PC-9 (cell line): ENCODE measurements around the gene GJC2.

ENCODE experiments used
- CTCF ChIP-seq: fragments of 200-600 bp; sonication (generic); conservative IDR thresholded peaks from 2 replicates; pipeline ENCODE4 v1.6.1; 2017; ENCODE audit warnings: mixed run types, antibody characterized with exemption, mild to moderate bottlenecking, moderate library complexity
- EZH2 ChIP-seq: fragments of 200-600 bp; sonication (generic); IDR thresholded peaks from 2 replicates; pipeline ENCODE4 v1.8.0; 2017; ENCODE audit warnings: antibody characterized with exemption, low read depth

DNA sequence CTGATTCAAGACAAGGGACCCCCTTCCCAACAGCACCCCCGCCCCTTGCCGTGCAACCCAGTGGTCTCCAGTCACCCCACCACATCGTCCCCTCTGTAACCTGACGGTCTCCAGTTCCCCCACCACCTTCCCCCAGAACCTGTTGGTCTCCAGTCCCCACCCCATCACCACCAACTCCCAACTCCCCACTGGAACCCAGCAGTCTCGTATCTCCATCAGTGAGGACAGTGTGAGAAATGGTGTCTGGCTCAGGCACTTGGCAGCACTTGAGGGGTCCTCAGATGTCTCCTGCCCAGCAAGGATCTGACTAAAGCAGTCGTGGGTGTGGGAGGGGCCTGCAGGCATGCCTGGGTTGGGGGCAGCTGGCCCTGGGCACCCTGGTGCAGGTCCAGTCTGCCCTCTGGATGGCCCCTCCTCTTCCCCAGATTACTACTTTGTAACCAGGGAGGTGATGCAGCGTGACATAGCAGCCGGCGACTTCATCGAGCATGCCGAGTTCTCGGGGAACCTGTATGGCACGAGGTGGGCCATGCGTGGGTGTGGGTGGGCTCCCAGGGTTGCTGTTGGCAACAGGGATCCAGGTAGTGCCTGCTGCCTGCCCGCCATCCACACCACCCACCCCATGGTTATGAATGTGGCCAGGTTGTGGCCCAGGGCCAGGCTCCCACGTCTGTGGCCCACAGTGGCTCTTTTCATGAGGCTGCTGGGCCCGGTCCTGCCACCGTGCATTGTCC is 3.1 kb upstream of the GJC2 start:
- no peak for TF ChIP-seq EZH2
- no peak for TF ChIP-seq CTCF
